WI38 (cell line): ENCODE data around the gene PALM.
A peak's percentile ranks its signal among the peaks of the same experiment; 100 is the strongest.

Experiments
- H3K4me3 ChIP-seq: 2 replicates; pipeline ENCODE4 v1.5.1; 2011; ENCODE audit warnings: low read depth, mild to moderate bottlenecking, control low read depth, low read length
- CTCF ChIP-seq: IDR thresholded peaks from 2 replicates; pipeline ENCODE4 v1.5.1; 2012; ENCODE audit warnings: low read depth, mild to moderate bottlenecking, control low read depth, low read length

Gene PALM

GRCh38 chr19:765179-765738, 56.5 kb downstream of the PALM start:
- TF ChIP-seq CTCF, result no peak
- H3K4me3 ChIP-seq, result no peak overlapping the region

- TF ChIP-seq CTCF, result no peak
- H3K4me3 ChIP-seq, result no peak overlapping the region
Measured at GRCh38 chr19:768424-768823, 59.7 kb downstream of the PALM start.

- H3K4me3 ChIP-seq, result no peak overlapping the region
- TF ChIP-seq CTCF, result no peak
Measured at GRCh38 chr19:769616-770015, 60.9 kb downstream of the PALM start.

GRCh38 chr19:771332-771785, 62.6 kb downstream of the PALM start:
- TF ChIP-seq CTCF, result peak; percentile 50
- no peak overlapping the region for H3K4me3 ChIP-seq

GRCh38 chr19:772063-772462, 63.3 kb downstream of the PALM start:
- TF ChIP-seq CTCF, result no peak
- no peak overlapping the region for H3K4me3 ChIP-seq

GRCh38 chr19:772730-773436, 64.1 kb downstream of the PALM start:
- TF ChIP-seq CTCF, result no peak
- H3K4me3 ChIP-seq, result no peak overlapping the region

GRCh38 chr19:776549-776948, 67.8 kb downstream of the PALM start:
- TF ChIP-seq CTCF, result no peak
- no peak overlapping the region for H3K4me3 ChIP-seq
